Activated CD8-positive, alpha-beta memory T cell treated with anti-CD3 and anti-CD28 coated beads for 1 hour (primary cell): ENCODE measurements around the gene CLDN3.
"Not testable (repeated sequence)": the region's sequence is repeated elsewhere in the genome, so short reads cannot be mapped to it uniquely, and the experiment has no call there.

Experiments
- DNase-seq, 2 donors: peaks; one replicate each; pipeline ENCODE4 v3.0.0-alpha.2; 2020; ENCODE audit warnings: low read depth in 1 of 2; ENCODE audit errors: extremely low read depth in 1 of 2

The CLDN3 gene

GRCh38 chr7:73770002-73770859 is at the start of gene CLDN3:
Gene CLDN3, minus strand, starts transcription at chr7:73770270. Its CDS starts 221 bp downstream, at chr7:73770049.
- no peak for DNase-seq

DNA sequence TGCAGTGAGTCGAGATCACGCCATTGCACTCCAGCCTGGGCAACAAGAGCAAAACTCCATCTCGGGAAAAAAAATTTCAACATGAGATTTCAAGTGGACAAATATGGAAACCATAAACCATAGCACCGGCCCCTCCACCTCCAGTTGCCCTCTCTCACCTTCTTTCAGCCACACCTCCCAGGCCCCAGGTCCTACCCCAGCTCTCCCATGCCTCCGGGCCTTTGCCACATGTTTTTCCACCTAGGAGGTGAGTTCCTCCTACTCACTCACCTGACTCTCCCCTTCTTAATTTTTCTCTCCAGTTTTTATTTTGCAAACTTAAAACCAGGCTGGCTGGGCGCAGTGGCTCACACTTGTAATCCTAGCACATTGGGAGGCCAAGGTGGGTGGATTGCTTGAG is 47.1 kb upstream of the CLDN3 start:
- no peak for DNase-seq

DNA sequence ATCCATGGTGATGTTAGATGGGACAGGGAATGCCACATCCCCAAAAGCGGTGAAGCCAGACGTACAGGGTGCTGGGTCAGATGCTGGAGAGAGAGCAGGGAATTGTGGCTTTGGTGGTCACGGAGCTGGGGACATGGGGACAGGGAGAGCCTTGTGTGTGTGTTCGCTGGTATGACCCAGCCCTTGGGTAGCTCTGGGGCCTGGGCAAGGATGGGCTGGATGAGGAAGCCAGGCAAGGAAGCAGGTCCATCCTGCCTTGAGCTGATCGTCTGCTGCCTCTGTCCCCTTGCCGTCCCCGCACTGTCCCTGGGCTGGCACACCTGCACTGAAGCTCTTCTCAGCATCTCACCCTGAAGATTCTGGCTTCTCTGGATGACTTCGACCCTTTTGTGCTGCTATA is 45.4 kb upstream of the CLDN3 start:
- no peak for DNase-seq

DNA sequence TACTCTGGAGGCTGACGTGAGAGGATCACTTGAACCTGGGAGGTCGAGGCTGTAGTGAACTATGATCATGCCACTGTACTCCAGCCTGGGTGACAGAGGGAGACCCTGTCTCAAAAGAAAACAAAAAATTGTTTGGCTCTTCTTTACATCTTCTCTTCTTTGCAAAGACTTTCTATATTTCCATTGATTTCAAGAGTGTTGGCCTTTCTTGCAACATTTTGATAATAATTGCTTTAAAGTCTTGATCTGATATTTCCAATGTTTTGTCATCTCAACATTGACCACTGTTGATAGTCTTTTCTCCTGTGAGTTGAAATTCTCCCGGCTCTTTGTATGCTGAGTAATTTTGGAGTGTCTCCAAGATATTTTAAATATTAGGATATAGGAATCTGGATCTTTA is 42.9 kb upstream of the CLDN3 start:
- no peak for DNase-seq

GRCh38 chr7:73811760-73812168 is 41.7 kb upstream of the CLDN3 start:
- DNase-seq = peak in 1 of 2 donors; percentile 45

- no peak for DNase-seq
Measured at GRCh38 chr7:73810998-73811360, 40.9 kb upstream of the CLDN3 start.

GRCh38 chr7:73809467-73809951 is 39.4 kb upstream of the CLDN3 start:
- DNase-seq = no peak

DNA sequence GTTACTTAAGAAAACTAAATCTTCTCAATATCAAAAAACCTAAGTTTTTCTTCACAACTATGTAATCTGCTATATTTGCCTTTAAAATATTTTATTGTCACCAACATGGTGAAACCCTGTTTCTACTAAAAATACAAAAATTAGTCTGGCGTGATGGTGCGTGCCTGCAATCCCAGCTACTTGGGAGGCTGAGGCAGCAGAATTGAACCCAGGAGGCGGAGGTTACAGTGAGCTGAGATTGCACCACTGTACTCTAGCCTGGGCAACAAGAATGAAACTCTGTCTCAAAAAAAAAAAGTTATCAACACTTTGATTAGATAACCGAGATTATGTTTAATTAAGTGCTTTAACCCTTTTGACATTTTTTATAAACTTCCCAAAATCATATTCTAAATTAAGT is 32.4 kb upstream of the CLDN3 start:
- DNase-seq = no peak

DNA sequence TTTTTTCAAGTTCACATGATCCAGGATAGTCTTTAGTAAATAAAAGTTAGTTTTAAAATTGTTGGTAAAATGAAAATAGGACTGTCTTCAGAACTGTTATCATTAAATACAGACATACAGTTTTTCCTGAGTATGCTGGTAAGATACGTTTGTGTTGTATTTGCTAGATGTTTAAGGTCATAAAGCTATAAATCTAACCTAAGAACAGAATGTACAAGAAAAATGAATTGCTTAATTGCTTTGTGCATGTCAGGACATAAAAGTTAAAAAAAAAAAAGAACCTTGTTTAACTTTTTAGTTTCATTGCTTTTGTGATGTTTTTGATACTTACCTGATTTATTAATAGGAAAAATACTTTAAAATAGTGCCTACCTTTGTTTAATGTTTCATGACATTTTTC is 31.5 kb upstream of the CLDN3 start:
- no peak for DNase-seq

GRCh38 chr7:73799282-73800141 is 29.4 kb upstream of the CLDN3 start:
- DNase-seq = no peak

DNA sequence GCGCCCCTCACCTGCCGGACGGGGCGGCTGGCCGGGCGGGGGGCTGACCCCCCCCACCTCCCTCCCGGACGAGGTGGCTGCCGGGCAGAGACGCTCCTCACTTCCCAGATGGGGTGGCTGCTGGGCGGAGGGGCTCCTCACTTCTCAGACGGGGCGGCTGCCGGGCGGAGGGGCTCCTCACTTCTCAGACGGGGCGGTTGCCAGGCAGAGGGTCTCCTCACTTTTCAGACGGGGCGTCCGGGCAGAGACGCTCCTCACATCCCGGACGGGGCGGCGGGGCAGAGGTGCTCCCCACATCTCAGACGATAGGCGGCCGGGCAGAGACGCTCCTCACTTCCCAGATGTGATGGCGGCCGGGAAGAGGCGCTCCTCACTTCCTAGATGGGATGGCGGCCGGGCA is 27.1 kb upstream of the CLDN3 start:
- DNase-seq = not testable (repeated sequence)

GRCh38 chr7:73796656-73797055 is 26.6 kb upstream of the CLDN3 start:
- not testable (repeated sequence) for DNase-seq

DNA sequence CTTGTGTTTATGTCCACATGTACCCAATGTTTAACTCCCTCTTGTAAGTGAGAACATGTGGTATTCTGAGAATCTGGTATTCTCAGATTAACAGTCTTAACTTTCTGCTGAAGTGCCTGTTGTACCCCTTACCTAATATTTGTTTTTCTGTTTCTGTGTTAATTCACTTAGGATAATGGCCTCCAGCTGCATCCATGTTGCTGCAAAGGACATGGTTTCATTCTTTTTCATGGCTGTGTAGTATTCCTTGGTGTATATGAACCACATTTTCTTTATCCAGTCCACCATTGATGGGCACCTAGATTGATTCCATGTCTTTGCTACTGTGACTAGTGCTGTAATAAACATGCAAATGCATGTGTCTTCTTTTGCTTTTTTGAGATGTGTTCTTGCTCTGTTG is 25.1 kb upstream of the CLDN3 start:
- DNase-seq = not testable (repeated sequence)

GRCh38 chr7:73791170-73791690 is 21.2 kb upstream of the CLDN3 start:
- not testable (repeated sequence) for DNase-seq

- DNase-seq = no peak
Measured at GRCh38 chr7:73789051-73789450, 19.0 kb upstream of the CLDN3 start.

DNA sequence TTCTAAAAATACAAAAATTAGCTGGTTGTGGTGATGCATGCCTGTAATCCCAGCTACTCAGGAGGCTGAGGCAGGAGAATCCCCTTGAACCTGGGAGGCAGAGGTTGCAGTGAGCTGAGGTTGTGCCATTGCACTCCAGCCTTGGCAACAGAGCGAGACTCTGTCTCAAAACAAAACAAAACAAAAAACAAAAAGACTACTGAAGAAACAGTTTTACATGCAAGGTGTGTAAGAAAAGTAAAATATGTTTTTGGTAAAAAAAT is 17.6 kb upstream of the CLDN3 start:
- DNase-seq = not testable (repeated sequence)

DNA sequence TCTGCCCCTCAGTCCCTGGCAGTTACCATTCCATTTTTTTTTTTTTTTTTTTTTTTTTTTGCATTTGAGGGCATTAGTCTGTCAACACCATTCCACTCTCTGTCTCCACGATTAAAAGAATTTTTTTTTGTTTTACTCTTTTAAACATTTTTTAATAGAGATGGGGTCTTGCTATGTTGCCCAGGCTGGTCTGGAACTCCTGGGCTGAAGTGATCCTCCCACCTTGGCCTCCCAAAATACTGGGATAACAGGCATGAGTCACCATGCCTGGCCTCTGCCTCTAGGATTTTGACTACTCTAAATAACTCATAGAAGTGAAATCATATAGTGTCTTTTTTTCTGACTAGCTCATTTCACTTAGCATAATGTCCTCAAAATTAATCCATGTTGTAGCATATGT is 16.5 kb upstream of the CLDN3 start:
- no peak for DNase-seq

- no peak for DNase-seq
Measured at GRCh38 chr7:73779517-73779916, 9.4 kb upstream of the CLDN3 start.

- DNase-seq = no peak
Measured at GRCh38 chr7:73778801-73779389, 8.8 kb upstream of the CLDN3 start.

- no peak for DNase-seq
Measured at GRCh38 chr7:73774923-73775322, 4.9 kb upstream of the CLDN3 start.
